Measurements from ENCODE around the gene HOXB6.
A peak's percentile ranks its signal among the peaks of the same experiment; 100 is the strongest.

Gene HOXB6

GRCh38 chr17:48577946-48578615 lies 26.7 kb downstream of the HOXB6 start, which contains the start of gene HOXB4:
TSS of gene HOXB4 (minus strand) at chr17:48578350. CDS start at chr17:48578319, 31 bp downstream.
- DNase-seq, result peak; percentile 45

DNA sequence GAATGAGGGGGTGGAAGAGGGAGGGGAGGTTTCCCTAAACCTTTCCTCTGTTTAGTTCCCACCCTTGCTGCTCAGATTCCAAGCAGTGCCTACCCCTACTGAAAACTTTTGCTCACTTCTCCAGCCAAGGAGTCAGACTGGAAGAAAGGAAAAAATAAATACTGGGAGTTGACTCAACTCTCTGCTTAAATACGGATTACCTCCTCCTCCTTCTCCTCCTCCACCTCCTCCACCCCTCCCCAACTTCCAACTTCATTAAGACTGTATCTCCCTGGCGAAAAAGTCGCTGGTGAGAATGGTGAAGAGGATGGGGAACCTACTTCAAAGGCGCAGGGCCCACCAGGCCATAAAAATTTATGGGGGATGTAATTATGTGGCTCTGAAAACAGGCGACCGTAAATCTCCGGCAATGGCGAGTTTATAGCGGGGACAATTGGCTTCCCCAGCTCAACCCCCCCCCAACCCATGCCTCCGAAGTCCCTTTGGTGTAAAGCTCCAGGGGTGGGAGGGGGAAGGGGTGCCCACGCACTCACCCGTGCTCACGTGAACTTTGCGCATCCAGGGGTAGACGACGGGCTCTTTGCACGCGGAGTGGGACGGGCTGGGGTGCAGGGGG lies 27.3 kb downstream of the HOXB6 start:
- DNase-seq, result no peak

DNA sequence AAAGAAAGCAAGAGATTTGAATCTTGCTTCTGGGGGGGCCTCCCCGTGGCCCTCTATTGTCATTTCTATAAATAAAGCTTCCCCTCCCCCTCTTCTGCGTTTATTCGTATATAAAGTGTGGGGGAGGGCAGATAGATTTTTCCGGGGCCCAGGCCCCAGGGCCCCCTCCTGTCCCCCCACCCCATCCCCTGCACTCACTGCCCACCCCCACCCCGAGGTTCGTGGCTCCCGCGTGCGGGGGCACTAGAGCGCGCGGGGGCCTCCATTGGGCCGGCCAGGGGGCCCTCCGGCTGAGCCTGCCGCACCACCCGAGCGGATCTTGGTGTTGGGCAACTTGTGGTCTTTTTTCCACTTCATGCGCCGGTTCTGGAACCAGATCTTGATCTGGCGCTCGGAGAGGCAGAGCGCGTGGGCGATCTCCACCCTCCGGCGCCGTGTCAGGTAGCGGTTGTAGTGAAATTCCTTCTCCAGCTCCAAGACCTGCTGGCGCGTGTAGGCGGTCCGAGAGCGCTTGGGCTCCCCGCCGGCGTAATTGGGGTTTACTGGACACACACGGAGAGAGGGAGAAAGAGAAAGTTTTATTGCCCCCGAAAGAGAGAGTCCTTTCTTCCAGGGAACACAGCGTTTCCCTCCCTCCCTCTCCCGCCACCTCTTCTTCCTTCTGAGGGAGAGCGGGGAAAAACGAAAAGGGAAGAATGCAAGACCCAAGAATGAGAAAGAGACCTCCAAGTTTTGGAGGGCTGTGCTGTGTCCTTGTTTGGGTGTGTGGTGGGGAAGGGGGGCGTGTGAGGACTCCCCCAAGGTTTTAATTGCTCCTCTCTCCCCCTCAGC lies 28.1 kb downstream of the HOXB6 start:
- no peak for DNase-seq

DNA sequence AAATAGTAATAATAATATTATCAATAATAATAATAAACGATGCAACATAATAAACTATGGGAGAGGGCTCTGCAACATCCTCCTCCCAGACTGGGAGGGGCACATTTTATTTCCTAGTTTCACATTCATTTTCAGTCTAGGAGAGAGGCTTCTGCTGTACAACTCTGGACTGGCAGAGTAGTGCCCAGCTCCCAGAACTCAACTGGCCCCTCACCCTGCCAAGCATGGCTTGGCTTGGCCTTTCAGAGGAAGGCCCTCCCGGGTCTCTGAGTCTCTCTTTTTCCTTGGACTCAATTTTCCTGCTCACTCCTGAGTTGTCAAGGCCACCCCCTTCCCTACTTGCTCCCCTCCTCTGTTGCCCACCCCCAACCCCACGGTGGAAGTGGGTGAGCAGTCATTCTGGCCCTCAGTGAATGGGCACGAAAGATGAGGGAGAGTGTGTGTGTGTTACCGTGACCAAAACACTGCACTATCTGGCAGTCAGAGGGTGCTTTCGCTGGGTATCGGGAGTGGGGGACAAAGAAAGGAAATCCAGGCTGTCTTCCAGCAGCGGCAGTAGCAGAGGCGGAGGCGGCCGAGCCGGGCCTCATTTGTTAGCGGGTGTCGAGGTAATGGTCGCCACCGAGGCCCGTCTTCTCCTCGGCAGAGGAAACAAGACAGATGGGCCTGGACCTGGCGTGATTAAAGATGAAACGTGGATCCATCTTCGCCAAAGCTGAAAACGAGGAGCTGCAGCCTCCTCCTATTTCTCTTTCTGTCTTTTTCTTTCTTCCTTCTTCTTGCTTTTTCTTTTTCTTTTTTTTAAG lies 28.9 kb downstream of the HOXB6 start:
- no peak for DNase-seq

- DNase-seq, result no peak
Measured at GRCh38 chr17:48575066-48575582, 29.7 kb downstream of the HOXB6 start.

DNA sequence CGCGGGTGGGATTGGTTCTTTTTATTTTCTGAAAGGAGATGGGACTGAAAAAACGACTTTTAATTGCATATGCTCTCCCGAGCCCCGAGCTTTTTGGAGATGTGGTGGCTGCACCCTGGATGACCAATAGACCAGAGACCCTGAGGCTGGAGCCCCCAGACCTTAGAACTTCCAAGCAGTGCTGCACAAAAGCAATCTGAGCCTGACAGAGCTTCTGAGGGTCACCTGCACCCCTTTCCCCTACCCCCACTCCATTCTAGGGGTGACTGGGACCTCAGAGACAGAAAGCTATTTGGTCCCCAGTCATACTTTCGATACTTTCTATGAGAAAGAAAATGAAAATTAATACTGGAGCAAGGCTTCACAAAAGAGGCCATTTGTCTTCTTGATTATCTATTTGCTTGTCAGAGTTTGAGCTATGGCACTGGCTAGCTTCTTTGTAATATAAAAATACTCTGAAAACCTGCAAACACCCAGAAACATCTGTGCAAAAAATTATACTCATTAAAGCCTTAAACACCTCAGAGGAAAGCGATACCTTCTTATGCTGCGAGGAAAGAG lies 30.2 kb downstream of the HOXB6 start:
- DNase-seq, result no peak

- DNase-seq, result no peak
Measured at GRCh38 chr17:48571826-48572417, 32.9 kb downstream of the HOXB6 start.

GRCh38 chr17:48571024-48571818 lies 33.6 kb downstream of the HOXB6 start:
- no peak for DNase-seq

DNA sequence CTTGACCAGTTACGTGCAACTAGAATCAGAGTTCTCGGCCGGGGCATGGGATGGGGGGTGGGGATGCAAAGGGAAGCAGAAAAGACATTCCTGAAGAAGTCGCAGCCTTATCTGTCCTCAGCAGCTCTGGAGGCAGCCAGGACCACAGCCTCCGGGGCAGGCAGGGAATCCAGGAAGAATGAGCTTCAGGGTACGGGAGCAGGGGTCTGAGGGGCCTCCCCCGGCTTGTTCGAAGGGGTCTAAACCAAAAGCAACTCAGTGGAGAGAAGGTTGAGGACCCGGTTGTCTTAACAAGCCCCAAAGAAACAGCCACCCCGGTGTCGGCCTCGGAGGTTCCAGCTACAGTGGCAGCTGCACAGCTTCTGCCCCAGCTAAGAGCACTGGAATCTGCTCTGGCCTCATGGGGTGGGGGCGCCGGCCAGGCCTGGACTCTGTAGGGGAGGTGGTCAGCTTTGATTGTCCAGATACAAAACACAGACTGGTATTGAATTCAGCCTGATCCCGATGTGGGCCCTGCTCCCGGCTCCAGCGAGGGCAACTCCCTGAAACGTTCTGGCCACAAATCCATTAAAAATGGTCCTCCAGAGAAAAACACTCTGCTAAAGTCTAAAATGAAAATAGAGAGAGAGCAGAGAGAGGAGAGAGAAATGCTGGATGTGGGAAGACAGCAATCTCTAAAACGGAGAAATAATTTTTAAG lies 34.3 kb downstream of the HOXB6 start:
- no peak for DNase-seq

DNA sequence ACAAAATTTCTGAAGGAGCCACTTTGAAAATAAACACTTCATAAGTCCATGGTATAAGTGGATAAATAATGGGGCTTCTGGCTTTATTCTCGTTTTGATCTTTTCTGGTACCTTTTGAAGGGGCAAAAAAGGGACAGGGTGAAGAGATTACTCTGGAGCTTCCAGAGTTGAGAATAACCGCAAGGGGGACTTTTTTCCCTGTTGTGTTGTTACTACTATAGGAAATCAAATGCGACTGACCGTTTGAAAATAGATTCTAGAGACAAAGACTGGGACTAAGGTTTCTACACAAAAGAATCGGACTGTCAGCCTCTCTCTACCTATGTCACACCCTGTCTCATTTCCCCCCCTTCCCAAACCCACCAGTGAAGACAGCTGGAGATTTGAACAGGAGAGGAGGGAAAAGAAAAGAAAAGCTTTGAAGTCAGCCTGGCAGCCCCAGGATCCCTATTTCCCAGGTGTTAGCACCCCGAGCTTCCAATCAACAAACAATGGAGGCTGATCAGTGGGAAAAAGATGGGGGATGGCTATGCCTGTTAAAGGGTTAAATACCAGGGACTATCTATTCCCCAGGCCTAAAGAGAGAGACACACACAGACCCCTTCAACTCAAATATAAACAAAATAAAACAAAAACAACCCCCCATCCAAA lies 35.0 kb downstream of the HOXB6 start:
- DNase-seq, result no peak

DNA sequence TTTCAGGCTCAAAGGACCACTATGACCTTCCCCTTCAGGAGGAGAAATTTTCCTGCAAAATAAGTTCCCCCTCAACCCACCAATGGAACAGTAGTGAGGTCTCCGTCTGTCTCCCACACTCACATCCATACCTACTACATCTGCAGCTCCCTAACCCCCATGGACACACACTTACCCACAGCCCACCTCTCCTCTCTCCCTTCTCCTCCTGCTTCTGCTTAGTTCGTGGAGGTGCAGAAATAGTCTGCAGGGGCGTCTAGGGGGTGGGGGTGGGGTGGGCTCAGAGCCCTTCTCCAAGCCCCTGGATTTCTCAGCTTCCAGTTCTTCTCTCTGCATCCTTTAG lies 35.6 kb downstream of the HOXB6 start:
- DNase-seq, result no peak

DNA sequence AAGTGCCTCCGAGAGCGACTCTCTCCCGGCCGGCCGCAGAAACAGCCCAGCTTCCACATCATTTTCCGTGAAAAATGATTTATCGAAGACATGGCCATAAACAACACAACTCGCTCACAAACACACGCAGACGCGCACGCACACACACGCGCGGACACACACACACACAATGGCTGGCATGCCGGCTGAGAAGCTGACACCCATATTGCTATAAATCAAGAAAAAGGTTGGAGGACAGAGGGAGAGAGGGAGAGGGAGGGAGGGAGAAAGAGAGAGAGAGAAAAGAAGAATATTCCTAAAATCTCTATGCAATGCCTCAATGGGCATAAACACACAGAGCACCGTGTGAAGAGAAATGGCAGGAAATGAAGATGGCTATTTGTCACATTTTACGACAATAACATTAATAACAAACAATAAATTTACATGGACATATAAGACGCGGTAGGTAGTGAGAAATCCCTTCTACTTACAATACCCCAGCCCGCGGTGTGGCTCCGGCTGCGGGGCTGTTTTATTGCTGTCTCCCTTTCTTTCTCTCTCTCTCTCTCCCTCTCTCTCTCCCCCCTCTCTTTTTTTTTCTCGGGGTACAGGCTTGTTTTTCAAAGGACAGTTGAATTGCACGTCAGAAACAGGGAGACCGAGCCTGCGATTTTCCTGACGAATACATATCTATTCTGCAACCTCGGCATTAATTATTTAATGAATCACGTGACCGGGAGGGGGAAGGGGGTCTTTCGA lies 36.1 kb downstream of the HOXB6 start:
- DNase-seq, result no peak

- DNase-seq, result no peak
Measured at GRCh38 chr17:48567646-48568354, 37.0 kb downstream of the HOXB6 start.

- no peak for DNase-seq
Measured at GRCh38 chr17:48567209-48567608, 37.6 kb downstream of the HOXB6 start.

GRCh38 chr17:48566717-48567116 lies 38.1 kb downstream of the HOXB6 start:
- DNase-seq, result no peak

DNA sequence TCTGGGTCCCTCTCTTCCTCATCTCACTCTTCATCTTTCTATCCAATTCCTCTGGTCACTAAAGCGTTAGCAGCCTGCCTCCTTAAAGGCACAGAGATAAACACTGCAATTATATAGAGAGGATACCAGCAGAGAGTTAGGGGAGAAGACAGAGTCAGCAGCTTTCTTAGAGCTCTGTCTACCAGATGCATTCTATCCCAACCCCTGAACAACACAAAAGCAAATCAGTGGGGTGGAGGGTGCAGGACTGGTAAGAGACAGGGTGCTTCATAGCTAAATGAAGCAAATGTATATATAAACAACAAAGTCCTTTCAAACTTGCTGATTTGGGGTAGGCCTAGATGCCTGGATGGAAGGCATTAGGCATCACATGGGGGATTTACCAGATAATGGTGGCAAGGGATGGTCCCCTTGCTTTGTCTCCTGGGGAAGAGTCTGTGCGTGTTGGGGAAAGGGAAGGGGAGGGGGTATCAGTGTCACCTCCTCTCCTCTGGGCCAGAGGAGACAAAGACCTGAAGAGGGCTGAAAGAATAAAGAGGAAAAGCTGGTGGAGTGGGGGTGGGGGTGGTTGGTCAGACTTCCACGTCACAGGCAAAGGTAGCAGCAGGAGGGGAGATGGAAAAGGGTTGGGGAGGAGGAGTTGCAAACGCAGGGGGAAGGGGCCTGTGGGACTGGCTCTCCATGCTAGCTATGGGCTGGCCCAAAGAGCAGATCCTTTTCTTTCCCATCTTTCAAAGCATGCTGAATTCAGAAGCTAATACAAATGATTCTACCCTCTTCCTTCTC lies 38.7 kb downstream of the HOXB6 start:
- DNase-seq, result no peak

GRCh38 chr17:48565022-48565554 lies 39.7 kb downstream of the HOXB6 start:
- no peak for DNase-seq

Data from NCI-H446 treated with DMSO at 0.1 percent for 48 hours (cell line).